Esophagus squamous epithelium (tissue), 4 donors: ENCODE data around the gene DMBX1.

Experiments
- CTCF ChIP-seq, 6 experiments: fragments of 450-650 bp in 4 of 6; fragments of 200-600 bp in 2 of 6; sonication (generic) in 2 of 6; IDR thresholded peaks; one replicate each; pipeline ENCODE4 v1.5.1; 2016 to 2019; ENCODE audit warnings: antibody characterized with exemption in 6 of 6, mild to moderate bottlenecking in 4 of 6, moderate library complexity in 4 of 6
- POLR2A ChIP-seq, 4 donors: fragments of 450-650 bp; IDR thresholded peaks; one replicate each; pipeline ENCODE4 v1.6.1; 2017; ENCODE audit warnings: antibody characterized with exemption in 4 of 4, mild to moderate bottlenecking in 4 of 4, moderate library complexity in 3 of 4

GRCh38 chr1:46480959-46481646 lies 8.5 kb upstream of the DMBX1 start:
- no peak for TF ChIP-seq CTCF (IDR thresholded peaks at IDR 0.05)
- no peak for TF ChIP-seq POLR2A (IDR thresholded peaks at IDR 0.05)
